GM19468 (cell line): Measurements from ENCODE around the gene WT1.

Source experiments
- ATAC-seq: cut with Tn5 transposase; IDR thresholded peaks from one replicate; pipeline ENCODE4 v1.9.1; 2021; ENCODE audit warnings: mild to moderate bottlenecking, moderate library complexity, moderate number of reproducible peaks; ENCODE audit not compliant: unreplicated experiment; ENCODE audit errors: extremely low read depth

WT1 gene

GRCh38 chr11:32343325-32344008 lies 91.9 kb downstream of the WT1 start:
- ATAC-seq: no peak

GRCh38 chr11:32341620-32342613 lies 93.4 kb downstream of the WT1 start:
- ATAC-seq: no peak

- no peak for ATAC-seq
These were observed 95.2 kb downstream of the WT1 start for GRCh38 chr11:32340181-32340580.
